Mesenteric fat pad (tissue), 1 donor: ENCODE data around the gene CCL19. TPM values are rescaled to one million over a fixed set of nuclear protein-coding genes. Genes with fewer than 3 reads are reported as not detected.
"Not testable (repeated sequence)": the region's sequence is repeated elsewhere in the genome, so short reads cannot be mapped to it uniquely, and the experiment has no call there.

Experiments
- DNase-seq: peaks from one replicate; pipeline ENCODE4 v3.0.0-alpha.2; 2020; ENCODE audit warnings: low spot score
- long read RNA-seq: library from polyadenylated mRNA; unstranded; transcript quantifications from one replicate; pipeline ENCODE4 v2.0.0, GENCODE V29; 2020
- total RNA-seq: library from RNA; stranded (reverse); fragmentation: NEBNext Ultra II Directional; extraction: Animal tissue kit (Norgen Biotek cat#: 25700); gene quantifications from one replicate; pipeline ENCODE4 v1.2.1, GENCODE V29; 2021
- donor health status: DM: yes; HTN: yes; CAD: no.

The CCL19 gene
- not detected for total RNA-seq
- long read RNA-seq, partial matches to known transcripts, result 0 of 1 reads
- long read RNA-seq, other reads (novel, unspliced or antisense), result 0 of 1 reads

DNA sequence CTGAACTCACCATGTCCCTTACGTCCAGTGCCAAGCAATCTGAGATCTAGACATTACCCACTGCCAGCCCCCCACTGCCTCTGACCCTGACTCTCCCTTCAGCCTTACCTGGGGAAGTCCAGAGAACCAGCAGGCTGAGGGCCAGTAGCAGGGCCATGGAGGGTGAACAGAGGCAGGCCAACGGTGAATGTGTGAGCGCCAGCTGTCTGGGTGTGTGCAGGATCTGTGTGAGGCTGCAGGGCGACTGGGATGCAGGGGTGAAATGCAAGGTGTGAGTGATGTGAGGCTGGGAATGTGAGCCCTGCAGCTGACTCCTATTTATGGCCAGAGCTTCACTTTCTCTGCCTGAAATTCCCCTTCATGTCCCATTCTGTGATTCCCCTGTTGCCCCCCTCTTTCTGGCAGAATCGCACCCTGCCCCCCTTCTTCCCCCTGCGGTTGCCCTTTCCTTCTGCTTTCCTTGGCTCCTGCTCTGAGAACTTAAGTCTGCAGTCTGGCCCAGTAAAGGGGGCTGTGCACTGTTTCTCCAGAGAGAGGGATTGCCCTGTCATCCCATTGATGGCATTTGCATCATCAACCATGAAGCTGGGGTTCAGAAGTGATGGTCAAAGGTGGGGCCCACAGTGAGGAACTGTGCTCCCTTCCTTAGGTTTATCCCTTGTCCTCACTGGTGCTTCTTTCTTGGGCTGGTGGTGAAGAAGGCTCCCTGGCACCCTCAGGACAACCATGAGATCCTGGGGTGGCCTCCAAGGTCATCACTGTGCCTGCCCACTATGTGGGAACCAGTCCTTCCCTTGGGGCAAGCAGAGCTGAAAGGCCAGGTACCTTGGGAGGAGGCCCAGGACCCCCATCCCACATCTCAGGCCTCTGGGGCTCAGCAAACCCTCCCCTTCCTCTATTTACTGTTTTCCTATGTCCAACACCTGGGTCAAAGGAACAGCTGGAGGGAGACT is at the start of gene CCL19:
Gene CCL19, minus strand, starts transcription at position 294 of the 953 bp plus-strand sequence. Its CDS starts 137 bp downstream, at position 157.
- no peak for DNase-seq

DNA sequence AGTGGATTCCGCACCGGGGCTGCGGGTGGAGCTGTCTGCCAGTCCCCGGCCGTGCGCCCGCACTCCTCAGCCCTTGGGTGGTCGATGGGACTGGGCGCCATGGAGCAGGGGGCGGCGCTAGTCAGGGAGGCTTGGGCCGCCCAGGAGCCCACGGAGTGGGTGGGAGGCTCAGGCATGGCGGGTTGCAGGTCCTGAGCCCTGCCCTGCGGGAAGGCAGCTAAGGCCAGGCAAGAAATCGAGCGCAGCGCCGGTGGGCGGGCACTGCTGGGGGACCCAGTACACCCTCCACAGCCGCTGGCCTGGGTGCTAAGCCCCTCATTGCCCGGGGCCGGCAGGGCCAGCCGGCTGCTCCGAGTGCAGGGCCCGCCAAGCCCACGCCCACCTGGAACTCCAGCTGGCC is 49.1 kb upstream of the CCL19 start:
- not testable (repeated sequence) for DNase-seq

DNA sequence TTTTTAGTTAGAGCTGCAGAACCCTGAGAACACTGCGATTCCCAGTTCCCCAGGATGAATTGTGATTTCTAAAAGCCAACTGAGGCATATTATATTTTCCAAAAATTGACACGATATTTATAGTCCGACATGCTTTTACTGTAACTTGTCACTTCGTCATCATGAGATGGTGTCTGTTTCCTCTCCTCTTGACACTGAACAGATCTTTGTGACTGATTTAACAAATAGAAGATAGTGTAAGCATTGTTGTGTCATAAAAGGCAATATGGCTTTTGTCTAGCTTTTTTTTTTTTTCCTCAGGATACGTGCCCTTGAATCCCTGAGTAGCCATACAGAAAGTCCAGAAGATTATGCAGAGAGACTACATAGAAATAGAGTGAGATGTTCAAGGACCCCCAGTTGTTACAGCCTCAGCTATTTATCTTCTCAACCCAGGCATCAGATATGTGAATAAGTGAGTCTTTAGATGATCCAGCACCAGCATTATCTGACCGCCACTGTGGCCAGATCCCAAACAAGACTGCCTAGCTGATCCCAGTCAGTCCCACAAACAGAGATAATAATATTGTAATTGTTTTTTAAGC is 46.7 kb upstream of the CCL19 start:
- no peak for DNase-seq

GRCh38 chr9:34734720-34735119 is 43.6 kb upstream of the CCL19 start:
- no peak for DNase-seq

GRCh38 chr9:34732886-34733285 is 41.8 kb upstream of the CCL19 start:
- DNase-seq, result no peak

GRCh38 chr9:34732478-34732877 is 41.4 kb upstream of the CCL19 start:
- DNase-seq, result no peak

GRCh38 chr9:34723141-34723540 is 32.1 kb upstream of the CCL19 start:
- no peak for DNase-seq

- DNase-seq, result not testable (repeated sequence)
These were observed 28.6 kb upstream of the CCL19 start for GRCh38 chr9:34719769-34720025.

GRCh38 chr9:34719021-34719768 is 28.1 kb upstream of the CCL19 start:
- no peak for DNase-seq

- DNase-seq, result no peak
These were observed 27.0 kb upstream of the CCL19 start for GRCh38 chr9:34717996-34718614.

- DNase-seq, result no peak
These were observed 25.6 kb upstream of the CCL19 start for GRCh38 chr9:34716711-34717110.

DNA sequence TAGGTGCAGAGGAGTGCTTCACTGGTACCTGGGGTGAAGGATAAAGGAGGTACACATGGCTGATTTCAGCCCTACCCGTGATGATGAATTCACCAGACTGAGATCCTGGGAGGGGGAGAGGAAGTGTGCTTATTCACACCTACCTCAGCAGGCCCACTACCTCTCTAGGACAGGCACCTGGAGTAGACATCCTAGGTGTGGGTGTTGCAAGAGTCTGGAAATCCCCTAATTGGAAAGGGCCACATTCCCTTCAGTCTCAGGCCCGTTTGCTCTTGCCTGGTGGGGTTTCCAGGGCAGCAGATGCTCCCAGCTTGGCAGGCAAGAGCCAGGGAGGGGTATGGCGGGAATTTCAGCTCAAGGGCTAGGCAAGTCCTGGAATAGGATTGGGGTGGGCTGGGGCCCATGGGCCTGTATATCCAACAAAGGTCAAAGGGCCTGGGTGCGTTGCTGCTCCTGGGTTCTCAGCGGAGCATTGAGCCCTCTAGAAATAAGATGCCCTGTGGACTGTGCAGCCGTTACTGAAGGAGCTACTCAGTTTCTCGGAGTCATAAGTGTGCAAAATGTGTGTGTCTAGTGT is 24.7 kb upstream of the CCL19 start:
- no peak for DNase-seq

DNA sequence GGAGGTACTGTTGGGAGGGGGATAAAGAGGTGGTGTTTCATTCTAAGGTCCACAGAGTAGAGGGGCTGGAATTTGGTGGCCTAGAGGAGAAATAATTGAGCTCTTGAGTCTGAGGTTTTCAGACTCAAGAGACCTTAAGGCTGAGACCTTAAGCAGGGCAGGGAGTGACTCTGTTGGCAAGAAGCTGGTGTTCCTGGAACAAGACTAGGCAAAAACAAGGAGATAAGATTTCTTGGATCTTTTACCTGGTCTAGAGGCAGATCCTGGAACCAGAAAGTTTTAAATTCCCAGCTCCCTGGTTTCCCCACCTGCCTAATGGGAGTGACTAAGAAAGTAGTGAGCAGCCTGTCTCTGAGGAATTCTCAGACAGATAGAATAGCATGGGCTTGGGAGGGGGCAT is 22.9 kb upstream of the CCL19 start:
- no peak for DNase-seq

GRCh38 chr9:34712140-34712539 is 21.1 kb upstream of the CCL19 start:
- DNase-seq, result no peak

GRCh38 chr9:34710023-34710422 is 18.9 kb upstream of the CCL19 start, which contains the start of gene CCL21:
CCL21 (minus strand) TSS chr9:34710136; CDS start chr9:34710066, 70 bp downstream.
- DNase-seq, result peak; percentile 59

DNA sequence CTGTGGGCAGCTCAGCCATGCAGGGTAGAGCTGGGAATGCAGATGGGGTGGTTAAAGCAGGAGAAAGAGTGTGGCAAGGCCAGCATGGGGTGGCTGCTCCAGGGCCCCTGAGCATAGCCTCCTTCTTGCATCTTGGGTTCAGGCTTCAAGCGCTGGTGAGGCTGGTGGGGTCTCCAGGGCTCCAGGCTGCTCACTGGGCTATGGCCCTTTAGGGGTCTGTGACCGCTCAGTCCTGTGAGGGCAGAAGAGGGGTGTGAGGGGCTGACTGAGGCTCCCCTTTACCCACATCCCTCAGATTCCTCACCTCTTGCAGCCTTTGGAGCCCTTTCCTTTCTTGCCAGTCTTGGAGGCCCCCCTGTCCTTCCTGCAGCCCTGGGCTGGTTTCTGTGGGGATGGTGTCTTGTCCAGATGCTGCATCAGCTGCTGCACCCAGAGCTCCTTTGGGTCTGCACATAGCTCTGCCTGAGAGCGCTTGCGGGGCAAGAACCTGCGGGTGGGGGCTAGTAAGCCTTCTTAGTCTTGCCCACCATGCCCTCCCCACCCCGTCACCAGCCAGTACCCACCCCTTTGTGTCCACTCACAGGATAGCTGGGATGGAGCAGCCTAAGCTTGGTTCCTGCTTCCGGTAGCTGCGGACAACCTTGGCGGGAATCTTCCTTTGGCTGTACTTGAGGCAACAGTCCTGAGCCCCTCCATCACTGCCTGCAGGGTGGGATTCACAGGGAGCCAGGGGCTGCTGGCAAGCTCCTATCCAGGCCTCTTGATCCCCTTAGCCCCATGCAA is 18.3 kb upstream of the CCL19 start:
- DNase-seq, result peak; percentile 68

GRCh38 chr9:34707130-34707529 is 16.1 kb upstream of the CCL19 start:
- peak; percentile 45 for DNase-seq

- peak; percentile 95 for DNase-seq
These were observed 11.0 kb upstream of the CCL19 start for GRCh38 chr9:34701769-34702736.
